Measurements from ENCODE around the gene WAS. TPM values are rescaled to one million over a fixed set of nuclear protein-coding genes. Genes with fewer than 3 reads are reported as not detected.
A peak's percentile ranks its signal among the peaks of the same experiment; 100 is the strongest.

Gene WAS
- polyA plus RNA-seq, 1 of the 3 experiments (the other 2 are of a cell fraction), result 0.30 TPM

DNA sequence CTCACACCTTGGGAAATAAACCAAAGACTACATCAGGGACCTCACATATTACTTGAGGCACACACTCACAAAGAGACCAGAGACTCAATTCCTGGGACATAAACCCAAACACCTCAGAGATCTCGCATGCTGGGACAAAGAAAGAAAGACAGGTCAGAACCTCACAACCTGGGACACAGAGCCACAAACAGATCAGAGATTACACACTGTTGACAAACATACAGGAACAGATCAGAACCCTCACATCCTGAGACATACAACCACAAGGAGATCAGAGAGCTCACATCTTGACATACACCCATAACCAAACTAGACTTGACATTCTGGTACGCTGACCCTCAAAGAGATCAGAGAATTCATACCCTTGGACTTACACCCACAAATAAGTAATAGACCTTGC lies 30.2 kb downstream of the WAS start:
- Histone ChIP-seq H3K9ac (no peak overlapping the region), H3K79me2 (ENCODE audit: insufficient read depth) (no peaks in the 10 kb centered on the region), H3K4me1 (ENCODE audit: control insufficient read depth in 1 of 2, insufficient read depth in 2 of 2, low read depth in 1 of 2, low read length in 1 of 2) (peaks cover 0 to 4% of the 10 kb centered on the region in 2 experiments; a peak in 1 of 4 replicates), H3K9me3 (no peaks in the 10 kb centered on the region), H3K36me3 (replicated peaks in 1 of 2; ENCODE audit: control insufficient read depth in 1 of 2, insufficient read depth in 2 of 2, low read length in 1 of 2) (no peaks in the 10 kb centered on the region), H3K9me2 (no peaks in the 10 kb centered on the region), H3K27me3 (ENCODE audit: insufficient read depth) (no peaks in the 10 kb centered on the region; the same call in 1 of the 2 replicates), H3K27ac (ENCODE audit: low read depth in 2 of 2, low read length in 1 of 2) (no peak overlapping the region), H4K20me1 (ENCODE audit: insufficient read depth) (no peaks in the 10 kb centered on the region), H3F3A (replicated peaks; ENCODE audit: insufficient read depth) (no peaks in the 10 kb centered on the region), H2AFZ (ENCODE audit: low read depth) (no peak overlapping the region), H3K4me2 (no peak overlapping the region), H3K4me3 (ENCODE audit: low read depth in 2 of 2, low read length in 1 of 2) (no peak overlapping the region)
- no peak for TF ChIP-seq YY1 (IDR thresholded peaks at IDR 0.05; ENCODE audit: low read depth)
- no peak for TF ChIP-seq TAF1 (IDR thresholded peaks at IDR 0.05; ENCODE audit: borderline replicate concordance, low read depth, low read length)
- no peak for TF ChIP-seq GABPA (IDR thresholded peaks at IDR 0.05; ENCODE audit: low read depth)
- no peak for TF ChIP-seq GATA2 (CRISPR knock-in tag; IDR thresholded peaks at IDR 0.05)
- TF ChIP-seq RAD21 (IDR thresholded peaks at IDR 0.05; ENCODE audit: low read length), result no peak
- TF ChIP-seq EP300 (IDR thresholded peaks at IDR 0.05; ENCODE audit: borderline replicate concordance in 1 of 2, low read depth in 1 of 2, low read length in 1 of 2), result no peak
- no peak for TF ChIP-seq ELF1 (IDR thresholded peaks at IDR 0.05)
- no peak for TF ChIP-seq RFX5 (IDR thresholded peaks at IDR 0.05; ENCODE audit: low read length)
- TF ChIP-seq SMC3 (IDR thresholded peaks at IDR 0.05; ENCODE audit: low read depth, low read length), result no peak
- TF ChIP-seq, protein P1, sequence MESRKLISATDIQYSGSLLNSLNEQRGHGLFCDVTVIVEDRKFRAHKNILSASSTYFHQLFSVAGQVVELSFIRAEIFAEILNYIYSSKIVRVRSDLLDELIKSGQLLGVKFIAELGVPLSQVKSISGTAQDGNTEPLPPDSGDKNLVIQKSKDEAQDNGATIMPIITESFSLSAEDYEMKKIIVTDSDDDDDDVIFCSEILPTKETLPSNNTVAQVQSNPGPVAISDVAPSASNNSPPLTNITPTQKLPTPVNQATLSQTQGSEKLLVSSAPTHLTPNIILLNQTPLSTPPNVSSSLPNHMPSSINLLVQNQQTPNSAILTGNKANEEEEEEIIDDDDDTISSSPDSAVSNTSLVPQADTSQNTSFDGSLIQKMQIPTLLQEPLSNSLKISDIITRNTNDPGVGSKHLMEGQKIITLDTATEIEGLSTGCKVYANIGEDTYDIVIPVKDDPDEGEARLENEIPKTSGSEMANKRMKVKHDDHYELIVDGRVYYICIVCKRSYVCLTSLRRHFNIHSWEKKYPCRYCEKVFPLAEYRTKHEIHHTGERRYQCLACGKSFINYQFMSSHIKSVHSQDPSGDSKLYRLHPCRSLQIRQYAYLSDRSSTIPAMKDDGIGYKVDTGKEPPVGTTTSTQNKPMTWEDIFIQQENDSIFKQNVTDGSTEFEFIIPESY (IDR thresholded peaks at IDR 0.05; ENCODE audit: borderline replicate concordance, low read depth), result no peak
- TF ChIP-seq POLR2AphosphoS5 (IDR thresholded peaks at IDR 0.05; ENCODE audit: low read depth, low read length), result no peak
- TF ChIP-seq TEAD4 (IDR thresholded peaks at IDR 0.05; ENCODE audit: borderline replicate concordance, insufficient read depth), result no peak
- no peak for TF ChIP-seq FOXJ3 (CRISPR knock-in tag; IDR thresholded peaks at IDR 0.05)
- TF ChIP-seq RCOR1 (IDR thresholded peaks at IDR 0.05; ENCODE audit: low read length), result no peak
- DNase-seq, result no peak
- ChIA-PET POLR2A (no interaction called here), CTCF (interaction anchor here (0.7 kb wide), 1 partner anchor 14 kb away, joined by 3 read pairs; no protein-coding TSS in a partner anchor)
- 51% methylated on average over 2 of the region's 2 CpGs for WGBS (ENCODE audit: low lambda C conversion rate)

DNA sequence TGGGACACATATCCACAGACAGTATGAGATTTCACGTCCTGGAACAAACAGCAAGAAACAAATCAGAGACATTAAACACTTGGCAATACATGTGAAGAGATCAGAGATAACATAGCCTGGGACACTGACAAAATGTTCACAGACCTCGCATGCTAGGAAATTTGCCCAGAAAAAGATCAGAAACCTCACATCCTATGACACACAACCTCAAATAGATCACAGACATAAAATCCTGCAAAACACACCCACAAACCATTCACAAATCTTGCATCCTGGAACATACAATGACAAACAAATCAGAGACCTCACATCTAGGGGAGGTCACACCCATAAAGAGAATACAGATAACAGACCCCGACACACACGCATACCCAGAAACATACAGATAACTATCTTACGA lies 31.0 kb downstream of the WAS start:
- Histone ChIP-seq H3K27ac (ENCODE audit: low read depth in 2 of 2, low read length in 1 of 2) (no peak overlapping the region), H3K27me3 (ENCODE audit: insufficient read depth) (no peaks in the 10 kb centered on the region; the same call in 1 of the 2 replicates), H3K36me3 (replicated peaks in 1 of 2; ENCODE audit: control insufficient read depth in 1 of 2, insufficient read depth in 2 of 2, low read length in 1 of 2) (no peaks in the 10 kb centered on the region), H2AFZ (ENCODE audit: low read depth) (no peak overlapping the region), H3K79me2 (ENCODE audit: insufficient read depth) (no peaks in the 10 kb centered on the region), H3K9ac (no peak overlapping the region), H4K20me1 (ENCODE audit: insufficient read depth) (no peaks in the 10 kb centered on the region), H3K9me2 (no peaks in the 10 kb centered on the region), H3K4me2 (no peak overlapping the region), H3F3A (replicated peaks; ENCODE audit: insufficient read depth) (no peaks in the 10 kb centered on the region), H3K9me3 (no peaks in the 10 kb centered on the region), H3K4me3 (ENCODE audit: low read depth in 2 of 2, low read length in 1 of 2) (no peak overlapping the region), H3K4me1 (ENCODE audit: control insufficient read depth in 1 of 2, insufficient read depth in 2 of 2, low read depth in 1 of 2, low read length in 1 of 2) (peaks cover 0 to 4% of the 10 kb centered on the region in 2 experiments; a peak in 1 of 4 replicates)
- ChIA-PET POLR2A (no interaction called here), CTCF (no interaction called here)
- no peak for TF ChIP-seq MEF2A (IDR thresholded peaks at IDR 0.05; ENCODE audit: borderline replicate concordance, low read depth)
- TF ChIP-seq GATA2 (CRISPR knock-in tag; IDR thresholded peaks at IDR 0.05), result 0 out of 2 replicates have a peak, but pooled peaks have one; percentile 9
- no peak for TF ChIP-seq RCOR1 (IDR thresholded peaks at IDR 0.05; ENCODE audit: low read length)
- WGBS (ENCODE audit: low lambda C conversion rate), result 24% methylated on average over 5 of the region's 5 CpGs
- DNase-seq, result no peak
